ENCODE results near the gene PATL2. TPM values are rescaled to one million over a fixed set of nuclear protein-coding genes. Genes with fewer than 3 reads are reported as not detected.
A peak's percentile ranks its signal among the peaks of the same experiment; 100 is the strongest.
"Not testable (repeated sequence)": the region's sequence is repeated elsewhere in the genome, so short reads cannot be mapped to it uniquely, and the experiment has no call there.

The PATL2 gene
- total RNA-seq, 1 donor, result 1.8 TPM

- not testable (repeated sequence) for H4K20me1 ChIP-seq (ENCODE audit: insufficient read depth, low read length); H3K9me3 ChIP-seq (ENCODE audit: low read depth, low read length); H3K27ac ChIP-seq (ENCODE audit: low read depth, low read length); H3K36me3 ChIP-seq (ENCODE audit: insufficient read depth, low read length); H3K27me3 ChIP-seq (ENCODE audit: insufficient read depth, low read length); H3K4me1 ChIP-seq (ENCODE audit: insufficient read depth, low read length); H3K4me3 ChIP-seq (ENCODE audit: insufficient read depth, low read length); H2AFZ ChIP-seq (ENCODE audit: low read length); H3K79me2 ChIP-seq (ENCODE audit: insufficient read depth, low read length); DNase-seq (ENCODE audit: insufficient read length, low spot score, missing footprints)
- H3K4me2 ChIP-seq (ENCODE audit: insufficient read depth, low read length), result peak overlapping the region; percentile 32
Observed at GRCh38 chr15:44682809-44683682, 28.1 kb downstream of the PATL2 start.

DNA sequence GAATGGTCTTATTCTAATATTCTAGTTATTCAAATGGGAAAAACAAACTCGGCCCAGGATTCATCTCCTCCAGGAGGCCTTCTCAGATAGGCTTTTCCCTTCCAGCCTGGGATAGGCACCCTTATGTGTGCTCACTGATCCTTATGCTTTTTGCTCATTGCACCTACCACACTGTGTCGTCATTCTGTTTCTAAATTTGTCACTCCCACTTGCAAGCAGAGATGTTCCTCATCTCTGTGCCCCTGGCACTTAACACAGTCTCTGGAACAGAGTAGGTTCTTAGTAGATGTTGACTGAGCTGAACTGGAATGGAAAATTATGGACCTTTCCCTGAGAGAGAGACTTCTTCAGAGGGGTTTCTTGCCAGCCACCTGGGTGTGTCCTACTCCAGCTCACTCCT lies 28.9 kb downstream of the PATL2 start:
- no peak for DNase-seq (ENCODE audit: insufficient read length, low spot score, missing footprints)
- no peak overlapping the region for H3K27ac ChIP-seq (ENCODE audit: low read depth, low read length)
- H3K4me3 ChIP-seq (ENCODE audit: insufficient read depth, low read length), result no peak overlapping the region
- H3K4me2 ChIP-seq (ENCODE audit: insufficient read depth, low read length), result no peak overlapping the region
- TF ChIP-seq, protein P1, sequence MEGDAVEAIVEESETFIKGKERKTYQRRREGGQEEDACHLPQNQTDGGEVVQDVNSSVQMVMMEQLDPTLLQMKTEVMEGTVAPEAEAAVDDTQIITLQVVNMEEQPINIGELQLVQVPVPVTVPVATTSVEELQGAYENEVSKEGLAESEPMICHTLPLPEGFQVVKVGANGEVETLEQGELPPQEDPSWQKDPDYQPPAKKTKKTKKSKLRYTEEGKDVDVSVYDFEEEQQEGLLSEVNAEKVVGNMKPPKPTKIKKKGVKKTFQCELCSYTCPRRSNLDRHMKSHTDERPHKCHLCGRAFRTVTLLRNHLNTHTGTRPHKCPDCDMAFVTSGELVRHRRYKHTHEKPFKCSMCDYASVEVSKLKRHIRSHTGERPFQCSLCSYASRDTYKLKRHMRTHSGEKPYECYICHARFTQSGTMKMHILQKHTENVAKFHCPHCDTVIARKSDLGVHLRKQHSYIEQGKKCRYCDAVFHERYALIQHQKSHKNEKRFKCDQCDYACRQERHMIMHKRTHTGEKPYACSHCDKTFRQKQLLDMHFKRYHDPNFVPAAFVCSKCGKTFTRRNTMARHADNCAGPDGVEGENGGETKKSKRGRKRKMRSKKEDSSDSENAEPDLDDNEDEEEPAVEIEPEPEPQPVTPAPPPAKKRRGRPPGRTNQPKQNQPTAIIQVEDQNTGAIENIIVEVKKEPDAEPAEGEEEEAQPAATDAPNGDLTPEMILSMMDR (IDR thresholded peaks at IDR 0.05; ENCODE audit: extremely low read depth, low read depth, low read length), result no peak
- no peaks in the 10 kb centered on the region for H4K20me1 ChIP-seq (ENCODE audit: insufficient read depth, low read length)
- peaks cover 10% of the 10 kb centered on the region for H3K27me3 ChIP-seq (ENCODE audit: insufficient read depth, low read length)
- no peaks in the 10 kb centered on the region for H3K36me3 ChIP-seq (ENCODE audit: insufficient read depth, low read length)
- no peak overlapping the region for H2AFZ ChIP-seq (ENCODE audit: low read length)
- H3K4me1 ChIP-seq (ENCODE audit: insufficient read depth, low read length), result no peaks in the 10 kb centered on the region
- H3K9me3 ChIP-seq (ENCODE audit: low read depth, low read length), result no peaks in the 10 kb centered on the region
- H3K79me2 ChIP-seq (ENCODE audit: insufficient read depth, low read length), result no peaks in the 10 kb centered on the region

DNA sequence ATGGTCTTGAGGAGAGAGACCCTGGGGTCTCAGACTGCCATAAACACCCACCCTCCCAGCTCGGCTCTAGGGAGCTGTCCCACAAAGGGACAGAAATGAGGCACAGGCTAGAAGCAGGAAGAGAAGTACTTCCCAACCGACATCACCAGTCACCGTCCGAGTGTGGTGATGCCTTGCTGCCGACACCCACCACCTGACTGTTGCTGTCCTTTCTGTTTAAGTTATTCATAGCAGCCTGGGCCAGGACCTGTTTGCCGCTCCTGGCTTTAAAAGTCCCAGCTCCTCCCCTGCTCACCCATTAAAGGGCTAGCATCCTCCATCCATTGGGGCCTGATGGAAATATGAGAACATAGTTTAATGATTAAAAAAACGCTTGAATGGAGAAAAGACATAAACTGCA lies 34.4 kb downstream of the PATL2 start:
- TF ChIP-seq, protein P1 (IDR thresholded peaks at IDR 0.05; ENCODE audit: extremely low read depth, low read depth, low read length), result no peak
- Histone ChIP-seq H3K27ac (ENCODE audit: low read depth, low read length) (no peak overlapping the region), H3K4me1 (ENCODE audit: insufficient read depth, low read length) (no peaks in the 10 kb centered on the region), H3K79me2 (ENCODE audit: insufficient read depth, low read length) (no peaks in the 10 kb centered on the region), H3K4me2 (ENCODE audit: insufficient read depth, low read length) (no peak overlapping the region), H3K36me3 (ENCODE audit: insufficient read depth, low read length) (no peaks in the 10 kb centered on the region), H4K20me1 (ENCODE audit: insufficient read depth, low read length) (no peaks in the 10 kb centered on the region), H2AFZ (ENCODE audit: low read length) (no peak overlapping the region), H3K4me3 (ENCODE audit: insufficient read depth, low read length) (no peak overlapping the region), H3K9me3 (ENCODE audit: low read depth, low read length) (no peaks in the 10 kb centered on the region), H3K27me3 (ENCODE audit: insufficient read depth, low read length) (peaks cover 26% of the 10 kb centered on the region)
- no peak for DNase-seq (ENCODE audit: insufficient read length, low spot score, missing footprints)

GRCh38 chr15:44675911-44676310 lies 35.2 kb downstream of the PATL2 start:
- H3K27ac ChIP-seq (ENCODE audit: low read depth, low read length), result no peak overlapping the region
- H3K4me3 ChIP-seq (ENCODE audit: insufficient read depth, low read length), result no peak overlapping the region
- TF ChIP-seq, protein P1 (IDR thresholded peaks at IDR 0.05; ENCODE audit: extremely low read depth, low read depth, low read length), result no peak
- no peaks in the 10 kb centered on the region for H3K9me3 ChIP-seq (ENCODE audit: low read depth, low read length)
- H3K79me2 ChIP-seq (ENCODE audit: insufficient read depth, low read length), result no peaks in the 10 kb centered on the region
- H4K20me1 ChIP-seq (ENCODE audit: insufficient read depth, low read length), result no peaks in the 10 kb centered on the region
- H3K36me3 ChIP-seq (ENCODE audit: insufficient read depth, low read length), result no peaks in the 10 kb centered on the region
- peaks cover 26% of the 10 kb centered on the region for H3K27me3 ChIP-seq (ENCODE audit: insufficient read depth, low read length)
- H3K4me1 ChIP-seq (ENCODE audit: insufficient read depth, low read length), result no peaks in the 10 kb centered on the region
- no peak overlapping the region for H3K4me2 ChIP-seq (ENCODE audit: insufficient read depth, low read length)
- H2AFZ ChIP-seq (ENCODE audit: low read length), result no peak overlapping the region
- no peak for DNase-seq (ENCODE audit: insufficient read length, low spot score, missing footprints)

Data from osteoblast (primary cell).